Amniotic epithelial cell (primary cell): ENCODE results near the gene EFNA1.

ENCODE experiments used
- DNase-seq: peaks from one replicate; pipeline ENCODE4 v3.0.0-alpha.2; 2010; ENCODE audit warnings: low read depth

EFNA1 gene

GRCh38 chr1:155174324-155175280 lies 46.9 kb downstream of the EFNA1 start:
- DNase-seq = peak; percentile 24

- DNase-seq = no peak
These were observed 47.7 kb downstream of the EFNA1 start for GRCh38 chr1:155175281-155175926.

GRCh38 chr1:155175927-155176371 lies 48.3 kb downstream of the EFNA1 start:
- no peak for DNase-seq

GRCh38 chr1:155176544-155177071 lies 48.9 kb downstream of the EFNA1 start:
- peak; percentile 52 for DNase-seq

GRCh38 chr1:155177192-155177917 lies 49.7 kb downstream of the EFNA1 start:
- no peak for DNase-seq

GRCh38 chr1:155177918-155178281 lies 50.2 kb downstream of the EFNA1 start:
- no peak for DNase-seq

- DNase-seq = no peak
These were observed 50.9 kb downstream of the EFNA1 start for GRCh38 chr1:155178441-155179111.

- no peak for DNase-seq
These were observed 51.7 kb downstream of the EFNA1 start for GRCh38 chr1:155179112-155180031.

- no peak for DNase-seq
These were observed 53.8 kb downstream of the EFNA1 start for GRCh38 chr1:155181371-155182051.

- no peak for DNase-seq
These were observed 54.4 kb downstream of the EFNA1 start for GRCh38 chr1:155182052-155182550.

GRCh38 chr1:155183775-155184221 lies 56.1 kb downstream of the EFNA1 start:
- DNase-seq = no peak

- DNase-seq = no peak
These were observed 56.7 kb downstream of the EFNA1 start for GRCh38 chr1:155184351-155184811.
